Measurements from ENCODE around the gene KSR2.
"Not testable (repeated sequence)": the region's sequence is repeated elsewhere in the genome, so short reads cannot be mapped to it uniquely, and the experiment has no call there.

- TF ChIP-seq CTCF, POLR2A, POLR2AphosphoS5 (IDR thresholded peaks at IDR 0.05): not testable (repeated sequence)
Measured at GRCh38 chr12:117891265-117891664, 77.5 kb downstream of the KSR2 start.
